Common myeloid progenitor, CD34-positive (primary cell): ENCODE results near the gene AKAP12.

Source experiments
- CTCF ChIA-PET: fragments of 350-600 bp; sonication (Branson Sonifier 250); formaldehyde crosslinking; loops from one replicate; lab custom pipeline; 2021; ENCODE audit warnings: antibody characterized with exemption; lab: Charles Lee
- POLR2A ChIA-PET: fragments of 350-600 bp; sonication (Branson Sonifier 250); formaldehyde crosslinking; loops from one replicate; lab custom pipeline; 2021; ENCODE audit warnings: antibody characterized with exemption; lab: Charles Lee
- DNase-seq, 3 donors: peaks; one replicate each; pipeline versions ENCODE4 v3.0.0 to v3.0.0-alpha.2; 2013
- H3K27ac ChIP-seq, 2 experiments: 1 replicate in 1 of 2; 2 replicates in 1 of 2; pipeline ENCODE4 v1.7.0; 2013; ENCODE audit warnings: inconsistent platforms in 2 of 2, low read length in 2 of 2, mild to moderate bottlenecking in 2 of 2, low read depth in 1 of 2, moderate library complexity in 1 of 2; ENCODE audit not compliant: severe bottlenecking in 2 of 2, insufficient read depth in 1 of 2, poor library complexity in 1 of 2
- H3K27me3 ChIP-seq, 5 experiments: replicated peaks in 2 of 5; 1 replicate in 3 of 5; 2 replicates in 2 of 5; pipeline versions ENCODE4 v1.6.1 to v1.7.0; 2013; ENCODE audit warnings: low read length in 4 of 5, mild to moderate bottlenecking in 2 of 5, moderate library complexity in 2 of 5, inconsistent platforms in 1 of 5; ENCODE audit not compliant: insufficient read depth in 5 of 5, control insufficient read depth in 4 of 5
- H3K36me3 ChIP-seq, 4 experiments: 1 replicate in 2 of 4; 2 replicates in 2 of 4; pipeline versions ENCODE4 v1.6.1 to v1.7.0; 2013; ENCODE audit warnings: low read length in 3 of 4, control low read depth in 1 of 4, mild to moderate bottlenecking in 1 of 4; ENCODE audit not compliant: control insufficient read depth in 4 of 4, insufficient read depth in 4 of 4
- H3K4me1 ChIP-seq, 4 experiments: 1 replicate in 3 of 4; 2 replicates in 1 of 4; pipeline versions ENCODE4 v1.6.1 to v1.7.1; 2013; ENCODE audit warnings: low read length in 3 of 4, mild to moderate bottlenecking in 3 of 4, control low read depth in 1 of 4, inconsistent platforms in 1 of 4, moderate library complexity in 1 of 4; ENCODE audit not compliant: control insufficient read depth in 4 of 4, insufficient read depth in 4 of 4; ENCODE audit errors: control extremely low read depth in 1 of 4
- H3K4me3 ChIP-seq, 7 experiments: 1 replicate in 4 of 7; 2 replicates in 3 of 7; pipeline versions ENCODE4 v1.5.1 to v1.7.0; 2013; ENCODE audit warnings: mild to moderate bottlenecking in 7 of 7, low read length in 6 of 7, moderate library complexity in 6 of 7, inconsistent platforms in 2 of 7, low read depth in 2 of 7, control low read depth in 1 of 7; ENCODE audit not compliant: insufficient read depth in 4 of 7, control insufficient read depth in 1 of 7; ENCODE audit errors: extremely low read depth in 1 of 7
- H3K9me3 ChIP-seq, 5 experiments: 1 replicate in 4 of 5; 2 replicates in 1 of 5; pipeline versions ENCODE4 v1.6.1 to v1.7.1; 2013; ENCODE audit warnings: low read length in 4 of 5, mild to moderate bottlenecking in 2 of 5, inconsistent platforms in 1 of 5, low read depth in 1 of 5, moderate library complexity in 1 of 5; ENCODE audit not compliant: control insufficient read depth in 4 of 5, insufficient read depth in 2 of 5; ENCODE audit errors: control extremely low read depth in 1 of 5
- WGBS: methylation state at CpG from one replicate; pipeline ENCODE4 v1.1.5; 2013; ENCODE audit not compliant: insufficient coverage; 5-methylcytosine and 5-hydroxymethylcytosine counted together

The AKAP12 gene

GRCh38 chr6:151317995-151318365 is 78.2 kb downstream of the AKAP12 start:
- POLR2A ChIA-PET: interaction anchor here (0.5 kb wide), 1 partner anchor 10 kb away, joined by 3 read pairs; no protein-coding TSS in a partner anchor
- no peak for DNase-seq
- WGBS: 100% methylated on average over 2 of the region's 3 CpGs
- Histone ChIP-seq H3K36me3 (no peaks in the 10 kb centered on the region), H3K4me1 (no peaks in the 10 kb centered on the region), H3K27me3 (peaks cover 0 to 3% (median 0%) of the 10 kb centered on the region in 5 experiments), H3K9me3 (peaks cover 0 to 15% (median 8%) of the 10 kb centered on the region in 5 experiments), H3K27ac (no peak overlapping the region), H3K4me3 (no peak overlapping the region)
- CTCF ChIA-PET: interaction anchor here (1.1 to 2.6 kb wide), 2 partner anchors 12 to 304 kb away, joined by 3 to 11 read pairs; no protein-coding TSS in a partner anchor

GRCh38 chr6:151320140-151320539 is 80.4 kb downstream of the AKAP12 start:
- WGBS: 100% methylated on average over 5 of the region's 7 CpGs
- no peak for DNase-seq
- no peak overlapping the region for H3K27ac ChIP-seq
- H3K9me3 ChIP-seq: peaks cover 0 to 14% (median 8%) of the 10 kb centered on the region in 5 experiments
- CTCF ChIA-PET: interaction anchor here (1.3 to 18.8 kb wide), 3 partner anchors 11 to 428 kb away, joined by 4 to 260 read pairs (median 11); no protein-coding TSS in a partner anchor
- no peak overlapping the region for H3K4me3 ChIP-seq
- POLR2A ChIA-PET: no interaction called here
- peaks cover 4 to 9% (median 9%) of the 10 kb centered on the region in 5 experiments for H3K27me3 ChIP-seq
- H3K36me3 ChIP-seq: no peaks in the 10 kb centered on the region
- H3K4me1 ChIP-seq: peaks cover 0 to 7% (median 1%) of the 10 kb centered on the region in 4 experiments

GRCh38 chr6:151321438-151321837 is 81.7 kb downstream of the AKAP12 start:
- ChIA-PET CTCF (interaction anchor here (1.0 to 18.8 kb wide), 5 partner anchors 10 to 429 kb away, joined by 3 to 260 read pairs (median 6); no protein-coding TSS in a partner anchor), POLR2A (no interaction called here)
- WGBS: 100% methylated on average over 1 of the region's 1 CpG
- no peak overlapping the region for H3K4me3 ChIP-seq
- peaks cover 4 to 22% (median 15%) of the 10 kb centered on the region in 5 experiments for H3K27me3 ChIP-seq
- no peak overlapping the region for H3K27ac ChIP-seq
- peaks cover 0 to 6% (median under 1%) of the 10 kb centered on the region in 5 experiments for H3K9me3 ChIP-seq
- H3K4me1 ChIP-seq: peaks cover 0 to 15% (median 7%) of the 10 kb centered on the region in 4 experiments
- no peak for DNase-seq
- no peaks in the 10 kb centered on the region for H3K36me3 ChIP-seq

- Histone ChIP-seq H3K4me1 (peaks cover 0 to 15% (median 7%) of the 10 kb centered on the region in 4 experiments), H3K9me3 (peaks cover 0 to 2% (median 0%) of the 10 kb centered on the region in 5 experiments), H3K27ac (no peak overlapping the region), H3K4me3 (no peak overlapping the region), H3K27me3 (peaks cover 4 to 31% (median 16%) of the 10 kb centered on the region in 5 experiments), H3K36me3 (no peaks in the 10 kb centered on the region)
- WGBS: 97% methylated on average over 4 of the region's 9 CpGs
- DNase-seq: no peak
- ChIA-PET CTCF (interaction anchor here (0.9 to 18.8 kb wide), 11 partner anchors 9 to 928 kb away, joined by 3 to 260 read pairs (median 5); no protein-coding TSS in a partner anchor), POLR2A (no interaction called here)
Measured at GRCh38 chr6:151322570-151322969, 82.8 kb downstream of the AKAP12 start.

- ChIA-PET POLR2A (interaction anchor here (0.7 kb wide), 1 partner anchor 327 kb away, joined by 3 read pairs; no protein-coding TSS in a partner anchor), CTCF (interaction anchor here (0.6 to 18.8 kb wide), 43 partner anchors 8 to 928 kb away, joined by 3 to 260 read pairs (median 4); partner anchors contain the start of gene MTHFD1L)
- H3K36me3 ChIP-seq: no peaks in the 10 kb centered on the region
- peak overlapping the region in 1 of 7 experiments; percentile 42 for H3K4me3 ChIP-seq
- 17% methylated on average over 11 of the region's 12 CpGs for WGBS
- peaks cover 0 to 15% (median 7%) of the 10 kb centered on the region in 4 experiments for H3K4me1 ChIP-seq
- peak; percentile 47 to 71 (median 68) for DNase-seq
- H3K27me3 ChIP-seq: peaks cover 4 to 34% (median 13%) of the 10 kb centered on the region in 5 experiments
- peaks cover 0 to 2% (median 0%) of the 10 kb centered on the region in 5 experiments for H3K9me3 ChIP-seq
- no peak overlapping the region for H3K27ac ChIP-seq
Measured at GRCh38 chr6:151323791-151324487, 84.2 kb downstream of the AKAP12 start.

- Histone ChIP-seq H3K36me3 (no peaks in the 10 kb centered on the region), H3K27ac (no peak overlapping the region), H3K9me3 (peaks cover 0 to 2% (median 0%) of the 10 kb centered on the region in 5 experiments), H3K4me1 (peaks cover 0 to 15% (median 7%) of the 10 kb centered on the region in 4 experiments), H3K4me3 (peak overlapping the region in 1 of 7 experiments; percentile 42), H3K27me3 (peaks cover 4 to 34% (median 13%) of the 10 kb centered on the region in 5 experiments)
- WGBS: 40% methylated on average over 2 of the region's 6 CpGs
- POLR2A ChIA-PET: interaction anchor here (0.7 kb wide), 1 partner anchor 327 kb away, joined by 3 read pairs; no protein-coding TSS in a partner anchor
- CTCF ChIA-PET: interaction anchor here (0.6 to 18.8 kb wide), 40 partner anchors 9 to 928 kb away, joined by 3 to 260 read pairs (median 4); partner anchors contain the start of gene MTHFD1L
- no peak for DNase-seq
Measured at GRCh38 chr6:151324488-151324825, 84.7 kb downstream of the AKAP12 start.
